ENCODE measurements around the gene MZB1. TPM values are rescaled to one million over a fixed set of nuclear protein-coding genes. Genes with fewer than 3 reads are reported as not detected.

MZB1 gene
- total RNA-seq, 2 donors from 2014 or later, result 12.2 TPM; not detected in 1

- intact Hi-C loops (cut with DNase I), result no loop called here
- ATAC-seq (peak; percentile 37), DNase-seq (peak in 1 of 4 donors; percentile 42)
- Histone ChIP-seq H3K4me3 (no peak overlapping the region), H3K27ac (peak overlapping the region in 3 of 4 donors; percentile 47 to 69 (median 63)), H3K9me3 (no peaks in the 10 kb centered on the region), H3K4me1 (peaks cover 38% of the 10 kb centered on the region), H3K36me3 (replicated peaks in 1 of 2; ENCODE audit: insufficient read depth in 1 of 2, low read depth in 2 of 2) (no peaks in the 10 kb centered on the region), H3K27me3 (no peaks in the 10 kb centered on the region)
- 29 to 37% methylated on average over 8 of the region's 8 CpGs for WGBS, 2 donors
- TF ChIP-seq, protein P1, sequence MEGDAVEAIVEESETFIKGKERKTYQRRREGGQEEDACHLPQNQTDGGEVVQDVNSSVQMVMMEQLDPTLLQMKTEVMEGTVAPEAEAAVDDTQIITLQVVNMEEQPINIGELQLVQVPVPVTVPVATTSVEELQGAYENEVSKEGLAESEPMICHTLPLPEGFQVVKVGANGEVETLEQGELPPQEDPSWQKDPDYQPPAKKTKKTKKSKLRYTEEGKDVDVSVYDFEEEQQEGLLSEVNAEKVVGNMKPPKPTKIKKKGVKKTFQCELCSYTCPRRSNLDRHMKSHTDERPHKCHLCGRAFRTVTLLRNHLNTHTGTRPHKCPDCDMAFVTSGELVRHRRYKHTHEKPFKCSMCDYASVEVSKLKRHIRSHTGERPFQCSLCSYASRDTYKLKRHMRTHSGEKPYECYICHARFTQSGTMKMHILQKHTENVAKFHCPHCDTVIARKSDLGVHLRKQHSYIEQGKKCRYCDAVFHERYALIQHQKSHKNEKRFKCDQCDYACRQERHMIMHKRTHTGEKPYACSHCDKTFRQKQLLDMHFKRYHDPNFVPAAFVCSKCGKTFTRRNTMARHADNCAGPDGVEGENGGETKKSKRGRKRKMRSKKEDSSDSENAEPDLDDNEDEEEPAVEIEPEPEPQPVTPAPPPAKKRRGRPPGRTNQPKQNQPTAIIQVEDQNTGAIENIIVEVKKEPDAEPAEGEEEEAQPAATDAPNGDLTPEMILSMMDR (IDR thresholded peaks at IDR 0.05), result peak in 4 of 7 experiments; percentile 25 to 35 (median 28)
- TF ChIP-seq POLR2A (IDR thresholded peaks at IDR 0.05), result no peak
Observed at GRCh38 chr5:139385061-139386049, 4.4 kb downstream of the MZB1 start.

- intact Hi-C loops (cut with DNase I), result no loop called here
- H3K27ac ChIP-seq, result peak overlapping the region in 3 of 4 donors; percentile 47 to 69 (median 63)
- TF ChIP-seq, protein P1 (IDR thresholded peaks at IDR 0.05), result no peak
- TF ChIP-seq POLR2A (IDR thresholded peaks at IDR 0.05), result no peak
- no peaks in the 10 kb centered on the region for H3K36me3 ChIP-seq (replicated peaks in 1 of 2; ENCODE audit: insufficient read depth in 1 of 2, low read depth in 2 of 2)
- H3K4me3 ChIP-seq, result no peak overlapping the region
- DNase-seq, result no peak
- H3K27me3 ChIP-seq, result no peaks in the 10 kb centered on the region
- 69 to 70% methylated on average over 6 to 9 of the region's 9 CpGs for WGBS, 2 donors
- no peaks in the 10 kb centered on the region for H3K9me3 ChIP-seq
- peaks cover 38% of the 10 kb centered on the region for H3K4me1 ChIP-seq
- ATAC-seq, result no peak
Observed at GRCh38 chr5:139384591-139385051, 5.1 kb downstream of the MZB1 start.

DNA sequence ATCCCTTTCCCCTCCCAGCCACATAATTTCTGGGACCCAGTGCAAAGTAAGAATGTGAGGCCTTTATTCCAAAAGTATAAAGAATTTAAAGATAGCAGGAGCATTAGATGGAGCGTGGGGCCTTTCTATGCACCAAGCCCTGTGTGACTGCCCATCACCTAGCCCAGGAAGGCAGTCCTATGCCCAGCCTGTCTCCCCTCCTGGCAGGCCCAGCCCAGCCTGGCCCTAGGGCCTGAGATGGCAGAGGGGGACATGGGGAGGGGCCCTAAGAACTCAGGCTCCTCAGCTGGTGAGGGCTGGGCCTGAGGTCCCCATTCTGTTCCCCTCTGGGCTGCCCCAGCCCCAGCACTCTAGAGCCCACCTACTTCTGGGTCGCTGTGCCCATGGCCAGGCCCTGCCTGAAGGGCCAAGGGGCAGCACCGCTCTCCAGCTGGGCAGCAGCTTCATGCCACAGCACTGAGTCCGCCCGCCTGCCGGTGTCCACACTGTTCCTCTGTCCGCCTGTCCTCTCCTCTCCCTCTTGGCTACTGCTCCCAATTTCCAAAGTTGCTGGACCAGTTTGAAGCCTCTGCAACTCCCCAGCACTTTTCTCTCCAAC is 5.6 kb downstream of the MZB1 start:
- no peaks in the 10 kb centered on the region for H3K36me3 ChIP-seq (replicated peaks in 1 of 2; ENCODE audit: insufficient read depth in 1 of 2, low read depth in 2 of 2)
- DNase-seq, result no peak
- no peaks in the 10 kb centered on the region for H3K9me3 ChIP-seq
- H3K4me1 ChIP-seq, result peaks cover 38% of the 10 kb centered on the region
- intact Hi-C loops (cut with DNase I), result no loop called here
- no peak overlapping the region for H3K4me3 ChIP-seq
- TF ChIP-seq POLR2A (IDR thresholded peaks at IDR 0.05), result no peak
- TF ChIP-seq, protein P1 (IDR thresholded peaks at IDR 0.05), result no peak
- no peaks in the 10 kb centered on the region for H3K27me3 ChIP-seq
- peak; percentile 25 for ATAC-seq
- peak overlapping the region in 3 of 4 donors; percentile 47 to 69 (median 63) for H3K27ac ChIP-seq
- 61 to 82% methylated on average over 5 to 7 of the region's 7 CpGs for WGBS, 2 donors

GRCh38 chr5:139383275-139383992 is 6.3 kb downstream of the MZB1 start, which contains the start of gene SLC23A1:
Gene SLC23A1 (minus strand): TSS chr5:139383297. CDS start chr5:139383253, 44 bp downstream.
- no peaks in the 10 kb centered on the region for H3K27me3 ChIP-seq
- H3K36me3 ChIP-seq (replicated peaks in 1 of 2; ENCODE audit: insufficient read depth in 1 of 2, low read depth in 2 of 2), result no peaks in the 10 kb centered on the region
- ATAC-seq, result peak; percentile 58
- WGBS, 2 donors, result 34 to 38% methylated on average over 10 of the region's 10 CpGs
- H3K27ac ChIP-seq, result peak within 1 kb of the TSS in 3 of 4 donors; percentile 58 to 69 (median 63)
- no peaks in the 10 kb centered on the region for H3K9me3 ChIP-seq
- H3K4me1 ChIP-seq, result peaks cover 37% of the 10 kb centered on the region
- intact Hi-C loops (cut with DNase I), result no loop called here
- no peak within 1 kb of the TSS for H3K4me3 ChIP-seq
- TF ChIP-seq, protein P1 (IDR thresholded peaks at IDR 0.05), result no peak
- TF ChIP-seq POLR2A (IDR thresholded peaks at IDR 0.05), result no peak
- DNase-seq, result peak; percentile 40 to 68 (median 62)
